HG03571 (cell line): Measurements from ENCODE around the gene LMAN2.
"Not testable (repeated sequence)": the region's sequence is repeated elsewhere in the genome, so short reads cannot be mapped to it uniquely, and the experiment has no call there.

Experiments used
- ATAC-seq: cut with Tn5 transposase; IDR thresholded peaks from one replicate; pipeline ENCODE4 v1.9.1; 2021; ENCODE audit not compliant: unreplicated experiment

The LMAN2 gene

DNA sequence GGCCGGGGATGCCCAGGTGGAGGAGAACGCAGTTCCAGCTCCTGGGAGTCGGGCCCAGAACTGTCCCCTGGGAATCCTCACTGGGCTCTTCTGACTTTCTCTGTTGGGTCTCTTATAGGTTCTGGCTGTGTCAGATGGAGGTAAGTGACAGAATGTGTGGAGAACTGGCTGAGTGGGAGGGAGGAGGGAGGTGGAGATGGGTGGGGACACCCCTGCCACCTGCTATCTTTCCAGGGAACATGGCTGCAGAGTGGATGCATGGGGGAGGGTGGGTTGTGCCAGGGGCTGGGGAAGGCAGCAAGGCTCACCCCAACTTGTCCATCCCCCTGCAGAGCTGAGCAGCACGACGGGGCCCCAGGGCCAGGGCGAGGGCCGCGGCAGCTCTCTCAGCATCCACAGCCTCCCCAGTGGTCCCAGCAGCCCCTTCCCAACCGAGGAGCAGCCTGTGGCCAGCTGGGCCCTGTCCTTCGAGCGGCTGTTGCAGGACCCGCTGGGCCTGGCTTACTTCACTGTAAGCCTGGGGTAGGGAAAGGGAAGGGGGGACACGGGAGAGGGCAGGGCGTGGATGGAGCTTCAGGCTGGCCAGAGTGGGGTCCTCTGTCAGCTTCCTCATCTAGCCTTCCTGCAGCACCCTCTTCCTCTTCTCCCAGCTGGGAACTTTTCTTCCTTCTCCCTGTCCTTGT is 14.5 kb upstream of the LMAN2 start:
- ATAC-seq, result no peak

DNA sequence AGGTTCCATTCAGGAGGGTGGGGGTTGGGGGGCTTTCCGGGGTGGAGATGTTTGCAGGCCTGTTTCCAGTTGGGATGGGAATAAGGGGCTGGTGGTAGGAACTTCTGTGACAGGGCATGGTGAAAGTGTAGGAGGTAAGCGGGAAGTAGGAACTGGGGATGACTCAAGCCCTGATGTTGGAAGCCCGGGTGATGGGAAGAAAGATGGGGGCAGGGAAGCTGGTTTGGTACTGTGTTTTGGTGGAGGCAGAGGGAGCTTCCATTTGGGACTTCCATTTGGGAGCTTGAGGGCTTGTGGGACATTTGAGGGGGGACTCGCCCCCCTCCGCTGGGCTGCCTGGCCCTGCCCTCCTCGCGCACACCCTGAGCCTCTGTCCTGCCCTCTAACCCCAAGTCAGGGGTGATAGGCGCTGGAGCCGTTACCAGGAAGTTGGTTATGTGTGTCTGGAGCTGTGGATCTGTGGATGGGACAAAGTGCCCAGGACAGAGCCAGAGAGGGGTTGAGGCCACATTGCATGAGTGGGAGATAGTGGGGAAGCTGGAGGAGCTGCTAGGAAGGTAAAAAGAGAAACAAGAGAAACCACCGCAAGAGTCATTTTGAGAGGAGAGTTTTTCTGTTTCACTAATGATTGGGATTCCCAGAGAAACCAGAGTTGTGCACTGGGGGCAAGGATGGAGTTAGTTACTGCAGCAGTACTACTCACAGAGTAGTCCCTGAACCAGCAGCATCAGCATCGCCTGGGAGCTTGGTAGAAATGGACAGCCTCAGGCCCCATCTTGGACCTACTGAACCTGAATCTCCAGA is 12.9 kb upstream of the LMAN2 start:
- no peak for ATAC-seq

DNA sequence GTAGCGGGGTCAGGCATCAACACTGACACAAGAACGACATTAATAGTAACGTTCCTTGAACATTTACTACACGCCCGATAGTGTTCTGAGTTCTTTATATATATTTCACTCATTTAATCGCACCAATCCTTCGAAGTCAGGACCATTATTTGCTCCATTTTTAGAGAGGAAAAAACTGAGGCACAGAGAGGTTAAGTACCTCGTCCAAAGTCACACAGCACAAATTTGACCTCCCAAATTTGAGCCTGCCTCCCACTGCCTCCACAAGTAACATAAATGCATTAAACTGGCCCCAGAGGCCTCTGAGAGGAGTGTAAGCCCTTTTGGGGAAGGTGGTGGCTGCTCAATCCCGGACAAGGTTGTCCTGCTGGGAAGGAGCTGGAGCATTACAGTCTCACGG is 12.1 kb upstream of the LMAN2 start:
- no peak for ATAC-seq

DNA sequence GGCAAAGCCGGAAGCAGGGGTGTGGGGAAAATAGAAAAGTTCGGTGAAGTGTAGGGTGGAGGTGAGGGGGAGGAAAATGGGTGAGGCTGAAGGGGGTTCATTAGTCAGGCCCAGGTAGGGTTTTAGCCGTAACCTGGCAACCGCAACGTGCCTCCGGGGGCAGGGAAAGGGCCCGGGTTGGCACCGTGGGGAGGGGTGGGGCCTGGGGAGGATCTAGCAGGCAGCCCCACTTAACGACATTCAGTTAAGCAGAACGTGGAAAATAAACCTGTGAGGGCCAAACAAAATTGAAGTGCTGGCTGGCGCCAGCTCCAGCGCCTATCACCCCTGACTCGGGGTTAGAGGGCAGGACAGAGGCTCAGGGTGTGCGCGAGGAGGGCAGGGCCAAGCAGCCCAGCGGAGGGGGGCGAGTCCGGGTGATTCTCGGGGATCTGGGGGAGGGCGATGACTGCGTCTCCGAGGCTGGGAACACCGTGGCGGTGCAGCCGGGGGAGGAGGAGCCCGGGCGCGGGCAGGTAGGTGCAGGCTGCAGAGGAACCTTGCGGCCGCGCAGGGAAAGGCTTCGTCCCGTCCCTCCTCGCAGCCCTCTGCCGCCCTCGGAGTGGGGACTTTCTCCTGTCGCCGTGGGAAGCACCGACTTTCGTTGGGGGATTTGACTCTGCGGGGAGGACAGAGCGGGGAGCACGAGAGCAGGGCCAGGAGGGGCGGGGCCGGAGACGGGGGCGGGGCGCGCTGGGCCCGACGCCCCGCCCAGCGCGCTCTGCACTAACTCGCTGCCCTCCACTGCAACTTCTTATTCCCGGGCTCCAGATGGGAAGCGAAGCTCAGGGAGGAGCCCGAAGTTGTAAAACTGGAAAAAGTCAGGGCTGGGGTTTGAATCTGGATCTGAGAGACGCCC is 11.4 kb upstream of the LMAN2 start:
- ATAC-seq, result no peak

DNA sequence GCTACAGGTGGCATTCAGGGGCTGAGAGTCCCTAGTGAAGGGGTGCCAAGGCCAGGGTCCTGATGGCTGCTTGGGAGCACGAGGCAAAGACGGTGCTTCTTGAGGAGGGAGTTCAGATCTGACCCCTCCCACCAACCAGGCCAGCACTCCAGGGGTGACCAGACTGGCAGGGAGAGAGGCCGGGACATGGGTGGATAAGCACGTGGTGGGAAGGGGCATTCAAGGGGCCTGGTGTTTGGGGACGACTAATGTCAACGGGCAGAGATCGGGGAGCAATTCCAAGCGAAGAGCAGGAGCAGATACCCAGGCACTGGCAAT is 10.8 kb upstream of the LMAN2 start:
- no peak for ATAC-seq

DNA sequence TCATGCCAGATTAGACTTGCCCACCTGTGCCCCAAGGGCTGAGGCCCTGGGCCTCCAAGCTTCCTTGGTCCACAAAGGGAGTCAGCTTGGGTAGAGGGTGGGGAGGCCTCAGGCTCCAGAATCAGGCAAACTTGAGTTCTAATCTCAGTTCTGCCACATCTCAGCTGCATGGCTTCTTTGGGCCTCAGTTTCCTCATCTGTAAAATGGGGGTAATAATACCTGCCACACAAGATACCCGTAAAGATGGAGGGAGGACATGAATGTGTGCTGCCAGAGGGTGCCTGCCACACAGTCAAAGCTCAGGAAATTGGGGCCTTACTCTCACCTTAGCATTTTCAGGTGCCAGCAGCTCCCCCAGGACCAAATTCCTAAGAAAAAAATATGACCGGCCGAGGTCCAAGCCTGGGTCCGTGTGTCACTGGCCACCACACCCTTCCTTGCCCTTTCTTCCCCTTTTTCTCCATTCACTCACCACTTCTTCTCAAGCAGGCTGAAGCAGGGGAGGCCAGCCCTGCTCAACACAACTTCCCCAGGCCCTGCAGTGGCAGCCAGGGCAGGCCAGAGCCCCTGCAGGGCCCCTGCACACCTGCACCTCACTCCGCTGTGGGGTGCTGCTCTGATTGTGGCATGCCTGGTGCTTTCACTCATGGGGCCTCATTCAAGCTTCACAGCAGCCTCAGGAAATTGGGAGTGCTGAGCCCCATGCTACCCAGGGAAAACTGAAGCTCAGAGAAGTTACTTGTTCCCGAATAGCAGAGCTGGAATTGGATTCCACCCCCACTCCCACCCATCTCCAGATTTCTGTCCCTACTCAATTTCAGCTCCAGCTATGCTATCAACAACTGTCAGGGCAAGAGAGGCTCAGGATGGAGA is 10.2 kb upstream of the LMAN2 start:
- ATAC-seq, result no peak

DNA sequence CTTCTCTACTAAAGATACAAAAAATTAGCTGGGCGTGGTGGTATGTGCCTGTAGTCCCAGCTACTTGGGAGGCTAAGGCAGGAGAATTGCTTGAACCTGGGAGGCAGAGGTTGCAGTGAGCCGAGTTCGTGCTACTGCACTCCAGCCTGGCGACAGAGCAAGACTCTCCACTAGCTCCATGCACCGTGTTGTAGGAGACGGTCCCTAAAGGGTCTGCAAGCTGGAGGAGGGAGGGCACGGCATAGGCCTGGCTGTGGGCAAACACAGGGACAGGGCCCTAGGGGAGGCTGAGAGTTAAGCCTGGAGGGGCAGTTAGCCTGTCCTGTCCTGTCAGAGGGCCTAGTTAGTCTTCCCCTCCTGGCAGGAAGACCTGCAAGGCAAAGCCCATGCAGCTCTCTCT is 9.3 kb upstream of the LMAN2 start:
- ATAC-seq, result not testable (repeated sequence)

DNA sequence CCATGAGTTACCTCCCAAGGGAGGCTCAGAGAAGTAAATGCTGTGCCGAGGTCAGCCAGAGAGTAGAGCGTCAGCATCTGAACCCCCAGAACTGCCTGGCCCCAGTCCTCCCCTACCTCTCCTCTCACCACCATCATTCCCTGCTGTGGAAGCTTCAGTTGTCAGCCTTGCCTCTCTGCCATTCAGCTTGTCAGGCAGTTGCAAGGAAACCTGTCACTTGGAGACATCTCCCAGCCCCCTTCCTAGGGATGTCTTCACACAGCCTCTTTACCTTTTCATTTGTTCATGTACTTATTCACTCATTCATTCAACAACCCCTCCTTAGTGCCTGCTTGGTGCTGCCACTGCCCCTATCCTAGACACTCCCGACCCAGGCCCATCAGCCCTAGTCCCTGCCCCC is 8.4 kb upstream of the LMAN2 start:
- no peak for ATAC-seq

DNA sequence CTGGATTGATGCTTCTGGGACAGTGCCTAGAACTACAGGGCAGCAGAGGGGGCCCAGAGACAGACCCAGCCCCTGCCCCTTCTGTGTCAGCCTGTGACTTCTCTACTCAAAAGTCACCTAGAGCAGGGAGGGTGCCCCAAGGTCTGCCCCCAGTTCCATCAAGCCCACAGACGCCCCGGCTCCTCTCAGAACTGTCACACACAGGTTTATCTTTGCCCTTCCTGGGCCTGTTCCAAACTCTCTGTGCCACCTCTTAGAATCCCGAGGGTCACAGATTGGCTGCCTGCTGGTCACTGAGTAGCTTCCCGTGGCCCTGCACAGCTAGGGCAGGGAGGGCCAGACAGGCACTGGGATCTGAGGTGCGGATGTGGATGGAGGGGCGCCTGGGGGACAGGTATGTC is 8.0 kb upstream of the LMAN2 start:
- no peak for ATAC-seq

GRCh38 chr5:177358370-177358819 is 6.9 kb upstream of the LMAN2 start:
- no peak for ATAC-seq

DNA sequence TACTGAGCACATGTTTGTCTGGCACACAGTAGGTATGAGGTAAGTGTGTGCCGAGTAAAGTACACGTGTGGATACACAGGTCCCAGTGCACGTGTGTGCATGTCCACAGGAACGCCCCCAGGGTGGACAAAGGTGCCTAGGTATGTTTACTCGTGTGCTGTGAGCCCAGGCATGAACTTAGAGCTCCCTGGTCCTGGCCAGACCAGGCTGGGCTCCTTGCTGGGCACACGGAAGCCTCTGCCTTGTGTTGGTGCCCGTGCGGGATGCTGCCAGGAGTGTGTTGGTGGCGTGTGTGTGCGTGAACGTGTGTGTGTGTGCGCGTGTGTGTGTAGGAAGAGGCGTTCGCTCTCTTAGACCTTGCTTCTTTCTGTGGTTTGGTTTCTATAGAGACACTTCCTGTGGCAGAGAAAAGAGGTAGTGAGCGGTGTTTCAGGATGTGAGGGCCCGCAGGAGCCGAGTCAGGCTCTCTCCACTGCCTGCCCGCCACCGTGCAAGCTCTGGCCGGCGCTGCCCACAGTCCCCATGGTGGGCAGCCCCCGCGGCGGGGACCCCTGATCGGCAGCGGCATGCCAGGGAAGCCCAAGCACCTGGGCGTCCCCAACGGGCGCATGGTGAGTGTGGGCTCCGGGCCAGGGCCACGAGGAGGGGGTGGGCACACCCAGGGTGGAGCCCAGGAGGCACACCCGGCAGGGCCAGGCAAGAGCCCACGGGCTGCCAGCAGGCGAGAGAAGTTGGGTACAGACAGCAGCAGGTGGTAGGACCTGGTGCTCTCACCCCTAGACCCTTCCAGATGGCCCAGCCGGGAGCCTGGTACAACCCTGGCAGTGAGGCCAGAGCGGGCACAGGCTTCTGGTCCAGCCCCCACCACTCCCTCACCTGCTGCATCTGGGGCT is 6.2 kb upstream of the LMAN2 start, which contains the start of gene RGS14:
RGS14 (plus strand) TSS at position 466 of the 893 bp plus-strand sequence; CDS start at position 567, 101 bp downstream.
- ATAC-seq, result peak; percentile 83

DNA sequence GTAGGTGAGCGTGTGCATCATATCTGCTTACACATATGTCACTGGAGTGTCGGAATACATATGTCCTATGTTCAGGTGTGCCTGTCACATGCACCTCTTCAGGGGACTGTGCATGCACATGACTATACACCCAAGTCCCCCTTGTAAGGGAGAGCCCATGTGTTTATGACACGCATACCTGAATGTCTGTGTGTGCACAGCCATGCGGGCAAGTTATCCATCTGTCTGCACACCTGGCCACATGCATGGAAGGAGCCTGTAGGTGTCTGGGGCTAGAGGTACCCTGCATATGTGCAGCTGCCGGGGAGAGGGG is 5.6 kb upstream of the LMAN2 start:
- no peak for ATAC-seq

GRCh38 chr5:177356746-177357145 is 5.3 kb upstream of the LMAN2 start:
- no peak for ATAC-seq

DNA sequence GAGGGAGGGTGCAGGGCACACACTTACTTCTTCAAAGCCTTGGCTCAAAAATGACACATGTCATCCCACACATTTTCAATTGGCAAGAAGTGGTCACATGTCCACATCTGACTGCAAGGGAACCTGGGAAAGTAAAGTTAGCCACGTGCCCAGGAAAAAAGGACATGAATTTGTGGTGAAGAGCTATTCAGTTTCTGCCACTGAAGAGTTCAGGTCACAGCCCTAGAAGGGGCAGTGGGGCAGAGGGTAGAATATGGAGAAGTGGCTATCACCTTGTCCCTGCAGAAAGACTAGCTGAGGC is 4.3 kb upstream of the LMAN2 start:
- ATAC-seq, result no peak

- ATAC-seq, result no peak
Observed at GRCh38 chr5:177355162-177355867, 3.8 kb upstream of the LMAN2 start.

DNA sequence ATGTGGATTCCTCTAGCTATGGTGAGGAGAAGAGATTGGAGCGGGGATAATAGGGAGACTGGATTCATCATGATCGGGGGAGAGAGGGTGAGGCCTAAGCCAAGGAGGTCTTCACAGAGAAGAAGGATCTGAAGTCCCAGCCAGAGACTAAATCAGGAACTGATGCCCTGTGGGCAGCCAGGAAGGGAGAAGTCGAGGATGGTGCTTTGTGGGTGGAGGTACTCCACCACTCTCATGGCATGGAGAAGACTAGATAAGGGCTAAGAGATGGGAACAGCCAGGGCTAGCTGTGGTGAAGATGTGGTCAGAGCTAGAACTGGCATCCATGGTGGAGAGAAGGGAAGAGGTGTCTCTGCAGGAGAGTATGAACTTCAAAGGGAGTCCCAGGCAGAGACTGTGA is 3.2 kb upstream of the LMAN2 start:
- ATAC-seq, result no peak

- ATAC-seq, result no peak
Observed at GRCh38 chr5:177354256-177354655, 2.8 kb upstream of the LMAN2 start.

DNA sequence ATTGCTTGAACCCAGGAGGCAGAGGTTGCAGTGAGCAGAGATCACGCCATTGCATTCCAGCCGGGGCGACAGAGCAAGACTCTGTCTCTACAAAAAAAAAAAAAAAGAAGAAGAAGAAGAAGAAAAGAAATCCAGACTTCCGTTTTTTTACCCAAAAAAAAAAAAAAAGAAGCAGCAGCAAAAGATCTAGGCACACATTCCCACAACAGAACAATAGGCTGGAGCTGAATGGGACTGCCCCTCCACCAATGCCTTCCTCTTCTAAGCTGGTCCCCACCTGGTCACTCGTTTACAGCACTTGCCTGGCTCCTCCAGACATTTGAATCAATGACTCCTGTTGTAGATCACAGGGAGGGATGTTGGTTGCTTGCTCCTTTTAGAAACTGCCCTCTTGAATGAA is 1.6 kb upstream of the LMAN2 start:
- ATAC-seq, result no peak

DNA sequence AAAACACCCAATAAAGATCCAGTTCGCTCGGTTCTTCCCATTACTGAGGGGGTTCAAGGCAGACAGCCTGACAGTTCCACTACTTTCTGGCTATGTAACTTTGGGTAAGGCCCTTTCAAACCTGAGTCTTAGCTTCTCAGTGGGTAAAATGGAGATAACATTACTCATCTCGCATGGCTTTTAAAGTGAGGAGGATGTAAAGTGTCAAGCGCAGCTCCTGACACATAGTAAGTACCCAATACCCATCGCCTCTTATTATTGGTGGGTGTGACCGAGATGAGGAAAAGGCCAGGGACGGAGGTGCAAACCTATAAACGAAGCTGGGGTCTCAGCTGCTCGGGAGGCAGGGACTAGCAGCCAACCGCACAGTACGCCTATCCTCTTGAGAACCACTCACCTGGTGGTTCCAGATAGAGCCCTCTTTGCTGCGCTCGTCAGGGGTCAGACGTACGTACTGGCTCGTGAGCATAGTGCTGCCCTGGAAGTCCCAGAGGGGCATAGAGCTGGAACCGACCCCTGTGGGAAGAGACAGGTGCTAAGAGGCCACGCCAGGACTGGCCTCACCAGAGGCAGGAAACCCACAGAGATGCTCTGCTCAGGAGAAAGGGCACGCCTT is 584 bp downstream of the LMAN2 start:
- no peak for ATAC-seq
